Rectal smooth muscle tissue (tissue), 1 donor: ENCODE measurements around the gene PDGFD.

ENCODE experiments used
- H3K27ac ChIP-seq: one replicate; pipeline ENCODE4 v1.7.0; 2013; ENCODE audit warnings: low read depth, low read length, inconsistent platforms
- H3K27me3 ChIP-seq: one replicate; pipeline ENCODE4 v1.7.0; 2013; ENCODE audit warnings: low read length; ENCODE audit not compliant: control insufficient read depth, insufficient read depth
- H3K36me3 ChIP-seq: one replicate; pipeline ENCODE4 v1.7.0; 2013; ENCODE audit warnings: low read length; ENCODE audit not compliant: control insufficient read depth, insufficient read depth
- H3K4me1 ChIP-seq: one replicate; pipeline ENCODE4 v1.7.0; 2013; ENCODE audit warnings: low read length; ENCODE audit not compliant: control insufficient read depth, insufficient read depth
- H3K4me3 ChIP-seq: one replicate; pipeline ENCODE4 v1.7.0; 2013; ENCODE audit warnings: low read length
- H3K9ac ChIP-seq: one replicate; pipeline ENCODE4 v1.7.0; 2013; ENCODE audit warnings: low read length

PDGFD gene

GRCh38 chr11:103953797-103954486 lies 210.0 kb downstream of the PDGFD start:
- no peak overlapping the region for H3K4me3 ChIP-seq
- no peak overlapping the region for H3K9ac ChIP-seq
- H3K36me3 ChIP-seq = no peaks in the 10 kb centered on the region
- H3K4me1 ChIP-seq = no peaks in the 10 kb centered on the region
- H3K27ac ChIP-seq = no peak overlapping the region
- H3K27me3 ChIP-seq = no peaks in the 10 kb centered on the region

- no peak overlapping the region for H3K4me3 ChIP-seq
- no peaks in the 10 kb centered on the region for H3K27me3 ChIP-seq
- no peak overlapping the region for H3K27ac ChIP-seq
- H3K4me1 ChIP-seq = peaks cover 3% of the 10 kb centered on the region
- no peak overlapping the region for H3K9ac ChIP-seq
- no peaks in the 10 kb centered on the region for H3K36me3 ChIP-seq
These were observed 214.2 kb downstream of the PDGFD start for GRCh38 chr11:103949781-103950180.

GRCh38 chr11:103948187-103948763 lies 215.7 kb downstream of the PDGFD start:
- H3K36me3 ChIP-seq = no peaks in the 10 kb centered on the region

GRCh38 chr11:103947546-103947919 lies 216.4 kb downstream of the PDGFD start:
- no peak overlapping the region for H3K27ac ChIP-seq
- no peaks in the 10 kb centered on the region for H3K27me3 ChIP-seq
- H3K4me1 ChIP-seq = peaks cover 3% of the 10 kb centered on the region
- no peak overlapping the region for H3K4me3 ChIP-seq
- no peaks in the 10 kb centered on the region for H3K36me3 ChIP-seq
- no peak overlapping the region for H3K9ac ChIP-seq

More at GRCh38 chr11:103948187-103948763, 215.7 kb downstream of the PDGFD start:
- Histone ChIP-seq H3K4me1 (peaks cover 3% of the 10 kb centered on the region), H3K27ac (no peak overlapping the region), H3K4me3 (no peak overlapping the region), H3K9ac (no peak overlapping the region), H3K27me3 (no peaks in the 10 kb centered on the region)

- Histone ChIP-seq H3K27ac (no peak overlapping the region), H3K27me3 (no peaks in the 10 kb centered on the region), H3K4me1 (peaks cover 3% of the 10 kb centered on the region), H3K4me3 (no peak overlapping the region), H3K36me3 (no peaks in the 10 kb centered on the region), H3K9ac (no peak overlapping the region)
These were observed 217.0 kb downstream of the PDGFD start for GRCh38 chr11:103946793-103947545.

- Histone ChIP-seq H3K4me3 (no peak overlapping the region), H3K36me3 (no peaks in the 10 kb centered on the region), H3K27me3 (no peaks in the 10 kb centered on the region), H3K4me1 (peaks cover 3% of the 10 kb centered on the region), H3K27ac (no peak overlapping the region), H3K9ac (no peak overlapping the region)
These were observed 219.6 kb downstream of the PDGFD start for GRCh38 chr11:103944251-103944940.

- Histone ChIP-seq H3K27ac (no peak overlapping the region), H3K4me1 (peaks cover 3% of the 10 kb centered on the region), H3K9ac (no peak overlapping the region)
These were observed 221.3 kb downstream of the PDGFD start for GRCh38 chr11:103942646-103943045.

GRCh38 chr11:103940551-103940950 lies 223.4 kb downstream of the PDGFD start:
- Histone ChIP-seq H3K27me3 (no peaks in the 10 kb centered on the region), H3K4me3 (no peak overlapping the region), H3K27ac (no peak overlapping the region), H3K36me3 (no peaks in the 10 kb centered on the region), H3K9ac (no peak overlapping the region), H3K4me1 (no peaks in the 10 kb centered on the region)

More at GRCh38 chr11:103942646-103943045, 221.3 kb downstream of the PDGFD start:
- Histone ChIP-seq H3K36me3 (no peaks in the 10 kb centered on the region), H3K4me3 (no peak overlapping the region), H3K27me3 (no peaks in the 10 kb centered on the region)

GRCh38 chr11:103939694-103940093 lies 224.3 kb downstream of the PDGFD start:
- H3K36me3 ChIP-seq = no peaks in the 10 kb centered on the region
- no peaks in the 10 kb centered on the region for H3K4me1 ChIP-seq
- no peak overlapping the region for H3K4me3 ChIP-seq
- no peak overlapping the region for H3K9ac ChIP-seq
- no peaks in the 10 kb centered on the region for H3K27me3 ChIP-seq
- no peak overlapping the region for H3K27ac ChIP-seq

GRCh38 chr11:103936059-103936458 lies 227.9 kb downstream of the PDGFD start:
- no peak overlapping the region for H3K4me3 ChIP-seq
- H3K36me3 ChIP-seq = no peaks in the 10 kb centered on the region
- H3K9ac ChIP-seq = no peak overlapping the region
- no peaks in the 10 kb centered on the region for H3K4me1 ChIP-seq
- no peaks in the 10 kb centered on the region for H3K27me3 ChIP-seq
- H3K27ac ChIP-seq = no peak overlapping the region

- Histone ChIP-seq H3K4me3 (no peak overlapping the region), H3K27ac (no peak overlapping the region), H3K27me3 (no peaks in the 10 kb centered on the region), H3K9ac (no peak overlapping the region), H3K36me3 (no peaks in the 10 kb centered on the region), H3K4me1 (no peaks in the 10 kb centered on the region)
These were observed 228.7 kb downstream of the PDGFD start for GRCh38 chr11:103935219-103935618.

GRCh38 chr11:103929170-103929903 lies 234.6 kb downstream of the PDGFD start:
- no peak overlapping the region for H3K4me3 ChIP-seq
- H3K27ac ChIP-seq = no peak overlapping the region
- no peak overlapping the region for H3K9ac ChIP-seq
- no peaks in the 10 kb centered on the region for H3K36me3 ChIP-seq
- H3K4me1 ChIP-seq = no peaks in the 10 kb centered on the region
- no peaks in the 10 kb centered on the region for H3K27me3 ChIP-seq
